Activated CD4-positive, CD25-positive, alpha-beta regulatory T cell treated with anti-CD3 and anti-CD28 coated beads, Interleukin-2, amount 50 U/mL, for 24 hours (primary cell): ENCODE data around the gene SLC22A12.
"Not testable (repeated sequence)": the region's sequence is repeated elsewhere in the genome, so short reads cannot be mapped to it uniquely, and the experiment has no call there.

Source experiments
- ATAC-seq, 2 donors: fragments of 150-1000 bp; cut with Tn5 transposase; one replicate each; pipeline ENCODE4 v1.10.0; 2021; ENCODE audit warnings: mild to moderate bottlenecking in 1 of 2, moderate library complexity in 1 of 2

Gene SLC22A12

DNA sequence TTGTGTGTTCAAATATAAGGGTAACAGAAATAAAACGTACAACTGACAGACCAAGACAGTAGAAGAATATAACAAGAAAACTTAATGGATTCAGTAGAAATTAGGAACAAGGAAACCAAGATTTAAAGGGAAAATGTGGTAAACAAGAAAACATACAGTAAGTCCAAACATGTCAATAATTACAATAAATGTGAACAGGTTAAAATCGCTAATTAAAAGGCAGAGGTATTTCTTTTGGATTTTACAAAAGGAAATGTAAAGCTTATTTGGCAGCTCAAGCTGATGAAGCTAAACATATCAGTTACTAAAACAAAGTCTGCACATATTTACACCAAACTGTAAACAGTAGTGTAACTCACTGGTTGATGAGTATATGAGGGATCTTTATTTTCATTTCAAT lies 2.3 kb upstream of the SLC22A12 start:
- ATAC-seq = no peak

DNA sequence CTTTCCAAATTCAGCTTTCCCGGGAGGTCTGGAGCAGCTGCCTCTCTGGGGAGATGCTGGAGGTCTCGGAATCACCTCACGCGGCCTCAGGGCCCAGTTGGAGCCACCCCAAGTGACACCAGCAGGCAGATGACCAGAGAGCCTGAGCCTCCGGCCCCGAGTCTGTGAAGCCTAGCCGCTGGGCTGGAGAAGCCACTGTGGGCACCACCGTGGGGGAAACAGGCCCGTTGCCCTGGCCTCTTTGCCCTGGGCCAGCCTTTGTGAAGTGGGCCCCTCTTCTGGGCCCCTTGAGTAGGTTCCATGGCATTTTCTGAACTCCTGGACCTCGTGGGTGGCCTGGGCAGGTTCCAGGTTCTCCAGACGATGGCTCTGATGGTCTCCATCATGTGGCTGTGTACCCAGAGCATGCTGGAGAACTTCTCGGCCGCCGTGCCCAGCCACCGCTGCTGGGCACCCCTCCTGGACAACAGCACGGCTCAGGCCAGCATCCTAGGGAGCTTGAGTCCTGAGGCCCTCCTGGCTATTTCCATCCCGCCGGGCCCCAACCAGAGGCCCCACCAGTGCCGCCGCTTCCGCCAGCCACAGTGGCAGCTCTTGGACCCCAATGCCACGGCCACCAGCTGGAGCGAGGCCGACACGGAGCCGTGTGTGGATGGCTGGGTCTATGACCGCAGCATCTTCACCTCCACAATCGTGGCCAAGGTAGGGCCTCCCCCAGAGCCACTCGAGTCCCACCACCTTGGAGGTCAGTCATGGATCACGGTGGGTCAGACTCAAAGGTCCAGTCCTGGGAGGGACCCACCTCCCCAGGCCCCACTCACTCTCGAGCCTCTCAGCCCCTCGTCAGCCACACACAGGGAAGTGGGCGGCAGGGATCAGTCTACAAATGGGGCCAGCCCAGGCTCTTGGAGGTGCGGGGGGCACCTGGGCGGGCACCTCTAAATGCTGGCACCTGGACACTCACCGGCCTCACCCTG lies 525 bp downstream of the SLC22A12 start:
- no peak for ATAC-seq

DNA sequence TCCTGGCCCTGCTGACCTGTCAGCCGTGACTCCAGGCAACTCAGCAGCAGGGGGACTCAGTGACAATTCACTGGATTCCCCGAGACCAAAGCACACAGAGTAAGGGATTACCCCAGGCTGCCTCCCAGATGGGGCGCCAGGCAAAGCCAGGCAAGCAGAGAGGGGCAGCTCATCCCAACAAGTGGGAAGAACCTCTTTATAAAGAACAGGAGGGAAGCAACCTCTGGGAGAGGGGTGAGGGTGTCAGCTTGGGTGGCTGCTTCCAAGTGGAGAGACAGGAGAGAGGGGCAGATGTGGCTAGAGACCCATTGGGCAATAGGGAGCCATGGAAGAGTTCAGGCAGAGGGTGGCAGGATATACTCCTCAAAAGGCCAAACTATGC lies 1.2 kb downstream of the SLC22A12 start:
- no peak for ATAC-seq

DNA sequence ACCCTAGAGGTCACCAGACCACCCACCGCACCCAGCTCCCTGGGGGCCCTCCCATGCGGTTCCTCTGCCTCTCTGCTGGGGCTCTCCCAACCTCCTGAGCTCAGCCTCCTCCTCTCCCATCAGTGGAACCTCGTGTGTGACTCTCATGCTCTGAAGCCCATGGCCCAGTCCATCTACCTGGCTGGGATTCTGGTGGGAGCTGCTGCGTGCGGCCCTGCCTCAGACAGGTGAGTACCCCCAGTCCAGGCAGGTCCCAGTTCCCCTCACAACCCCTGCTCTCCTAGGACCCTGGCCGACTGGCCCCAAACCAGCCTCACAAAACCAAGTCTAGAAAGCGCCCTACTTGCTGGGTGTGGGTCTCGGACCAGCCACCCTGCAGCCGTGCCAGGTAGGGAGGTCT lies 1.6 kb downstream of the SLC22A12 start:
- no peak for ATAC-seq

DNA sequence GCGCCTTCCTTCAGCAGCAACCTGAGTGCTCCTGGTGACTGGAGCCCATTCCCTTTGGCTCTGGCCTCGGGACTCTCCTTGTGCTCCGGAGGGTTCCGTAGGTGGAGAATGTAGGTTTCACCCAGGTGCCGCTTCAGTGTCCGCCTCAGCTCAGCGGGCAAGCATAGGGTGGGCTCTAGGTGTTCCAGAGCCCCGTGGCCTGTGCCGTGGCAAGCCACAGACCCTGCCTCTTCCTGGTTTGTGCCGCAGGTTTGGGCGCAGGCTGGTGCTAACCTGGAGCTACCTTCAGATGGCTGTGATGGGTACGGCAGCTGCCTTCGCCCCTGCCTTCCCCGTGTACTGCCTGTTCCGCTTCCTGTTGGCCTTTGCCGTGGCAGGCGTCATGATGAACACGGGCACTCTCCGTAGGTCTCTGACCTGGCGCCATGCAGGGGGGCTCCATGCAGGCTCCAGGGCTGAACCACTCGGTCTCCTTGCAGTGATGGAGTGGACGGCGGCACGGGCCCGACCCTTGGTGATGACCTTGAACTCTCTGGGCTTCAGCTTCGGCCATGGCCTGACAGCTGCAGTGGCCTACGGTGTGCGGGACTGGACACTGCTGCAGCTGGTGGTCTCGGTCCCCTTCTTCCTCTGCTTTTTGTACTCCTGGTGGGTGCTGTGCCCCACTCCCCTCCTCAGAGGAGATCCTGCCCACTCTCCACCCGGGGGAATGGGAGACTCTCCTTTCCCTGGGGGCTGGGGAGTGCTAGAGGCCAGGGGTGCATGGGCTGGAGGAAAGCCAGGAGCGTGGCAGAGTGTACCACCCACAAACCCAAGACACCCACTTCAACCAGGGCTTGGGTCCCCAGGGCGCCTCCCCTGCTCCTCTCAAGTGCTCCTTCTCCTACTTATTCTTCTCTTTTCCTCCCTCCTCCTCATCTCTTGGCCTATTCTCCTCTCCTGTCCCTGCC lies 2.4 kb downstream of the SLC22A12 start:
- ATAC-seq = no peak

DNA sequence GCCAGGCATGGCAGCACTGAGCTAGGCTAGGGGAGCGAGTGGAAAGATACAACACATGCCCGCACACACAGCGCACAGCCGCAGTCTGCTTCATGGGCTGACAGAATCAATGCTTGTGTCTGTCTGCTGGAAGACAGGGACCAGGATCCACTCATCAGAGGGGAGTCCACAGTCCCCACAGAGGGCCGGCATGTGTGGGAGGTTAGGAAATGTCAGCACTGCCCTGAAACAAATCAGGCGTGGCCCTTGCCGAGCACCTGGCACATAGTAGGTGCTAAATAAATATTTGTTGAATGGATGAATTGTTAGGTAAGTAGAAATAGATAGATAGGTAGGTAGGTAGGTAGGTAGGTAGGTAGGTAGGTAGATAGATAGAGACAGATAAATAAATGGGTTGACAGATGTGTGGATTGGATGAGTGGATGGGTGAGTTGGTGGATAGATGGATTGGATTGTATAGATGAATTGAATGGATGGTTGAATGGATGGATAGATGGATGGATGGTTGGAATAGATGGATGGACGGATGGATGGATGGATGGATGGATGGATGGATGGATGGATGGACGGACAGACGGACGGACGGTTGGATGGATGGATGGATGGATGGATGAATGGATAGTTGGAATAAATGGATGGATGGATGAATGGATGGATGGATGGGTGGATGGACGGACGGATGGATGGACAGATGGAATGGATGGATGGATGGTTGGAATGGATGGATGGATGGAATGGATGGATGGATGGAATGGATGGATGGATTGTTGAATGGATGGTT lies 3.3 kb downstream of the SLC22A12 start:
- ATAC-seq = no peak

DNA sequence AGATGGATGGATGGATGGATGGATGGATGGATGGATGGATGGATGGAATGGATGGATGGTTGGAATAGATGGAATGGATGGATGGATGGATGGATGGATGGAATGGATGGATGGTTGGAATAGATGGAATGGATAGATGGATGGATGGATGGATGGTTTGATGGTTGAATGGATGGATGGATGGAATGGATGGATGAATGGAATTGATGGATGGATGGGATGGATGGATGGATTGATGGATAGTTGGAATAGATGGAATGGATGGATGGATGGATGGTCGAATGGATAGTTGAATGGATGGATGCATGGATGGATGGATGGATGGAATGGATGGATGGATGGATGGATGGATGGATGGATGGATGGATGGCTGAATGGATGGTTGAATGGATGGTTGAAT lies 4.9 kb downstream of the SLC22A12 start:
- ATAC-seq = not testable (repeated sequence)

DNA sequence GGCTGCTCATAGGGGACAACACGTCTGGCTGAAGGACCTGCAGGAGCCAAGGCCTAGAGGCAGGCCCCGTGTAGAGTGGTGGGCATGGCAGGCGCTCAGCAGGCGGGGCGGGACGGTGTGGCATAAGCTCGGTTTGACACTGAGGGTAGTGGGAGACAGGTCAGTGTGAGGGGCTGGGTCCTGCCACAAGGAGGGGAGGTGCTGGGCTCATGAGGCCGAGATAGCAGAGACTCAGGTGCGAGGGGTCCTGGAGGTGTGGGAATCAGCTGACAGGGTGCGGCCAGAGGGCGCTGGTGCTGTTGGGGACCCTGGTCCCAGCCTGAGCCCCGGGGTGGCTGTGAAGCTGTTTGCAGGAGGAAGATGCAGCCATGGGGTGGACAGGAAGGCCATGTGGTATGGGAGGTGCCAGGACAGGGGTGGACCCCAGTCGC lies 6.7 kb downstream of the SLC22A12 start:
- ATAC-seq = no peak

DNA sequence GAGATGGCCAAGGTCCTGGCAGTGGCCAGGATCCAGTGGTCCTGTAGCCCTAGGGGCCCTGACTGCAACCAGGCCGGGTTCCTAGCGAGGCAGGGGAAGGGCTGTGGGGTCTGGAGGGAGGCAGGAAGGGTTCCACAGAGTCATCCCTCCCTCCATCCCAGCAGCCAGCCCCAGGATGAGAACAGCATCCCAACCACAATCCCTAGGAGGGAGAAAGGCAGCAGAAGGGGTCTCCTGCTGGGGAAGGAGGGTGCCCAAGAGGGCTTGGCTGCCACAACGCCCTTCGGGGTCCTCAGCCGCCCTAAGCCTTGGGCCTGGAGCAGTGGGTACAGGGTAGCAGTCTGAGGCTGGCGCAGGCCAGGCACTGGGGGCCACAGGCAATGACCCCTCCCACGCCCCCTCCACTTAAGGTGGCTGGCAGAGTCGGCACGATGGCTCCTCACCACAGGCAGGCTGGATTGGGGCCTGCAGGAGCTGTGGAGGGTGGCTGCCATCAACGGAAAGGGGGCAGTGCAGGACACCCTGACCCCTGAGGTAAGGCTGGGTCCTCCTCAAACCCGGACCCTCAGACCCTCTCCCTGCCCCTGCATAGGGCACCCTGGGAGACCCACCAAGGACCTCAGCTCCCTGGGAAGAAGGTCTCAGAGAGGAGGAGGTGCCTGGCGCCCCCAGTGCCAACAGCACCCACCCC lies 7.2 kb downstream of the SLC22A12 start:
- no peak for ATAC-seq

DNA sequence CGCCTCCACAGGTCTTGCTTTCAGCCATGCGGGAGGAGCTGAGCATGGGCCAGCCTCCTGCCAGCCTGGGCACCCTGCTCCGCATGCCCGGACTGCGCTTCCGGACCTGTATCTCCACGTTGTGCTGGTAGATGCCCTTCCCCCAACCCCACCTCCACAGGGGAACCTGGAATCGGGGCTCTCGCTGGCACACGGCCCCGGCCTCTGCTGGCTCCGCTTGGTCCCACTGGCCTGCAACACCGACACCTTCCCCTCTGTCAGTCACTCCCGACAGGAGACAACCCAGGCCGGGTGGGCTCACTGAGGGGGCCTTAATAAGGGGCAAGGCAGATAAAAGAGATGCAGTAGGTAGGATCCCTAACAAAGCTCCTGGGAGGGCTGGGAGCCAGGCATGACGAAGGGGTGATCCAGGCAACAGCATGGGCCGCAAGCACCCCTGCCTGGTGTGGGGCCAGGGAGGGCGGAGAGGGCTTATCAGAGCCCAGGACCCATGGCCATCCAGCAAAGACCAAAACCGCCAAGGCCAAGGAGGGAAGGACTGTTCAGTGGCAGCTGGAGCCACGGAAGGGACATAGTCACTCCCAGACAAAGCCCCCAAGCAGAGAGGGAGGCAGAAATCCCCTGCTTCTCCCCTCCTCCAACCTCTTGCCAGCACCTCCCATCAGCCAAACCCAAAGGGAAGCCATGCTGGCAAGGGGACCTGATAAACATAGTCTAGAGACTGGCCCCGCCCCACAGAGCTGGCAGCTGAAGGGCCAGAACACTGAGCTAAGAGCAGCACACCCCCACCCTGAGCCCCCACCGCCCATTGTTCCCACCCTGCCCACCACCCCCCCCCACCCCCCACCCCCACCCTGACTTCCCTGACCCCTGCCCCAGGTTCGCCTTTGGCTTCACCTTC lies 8.0 kb downstream of the SLC22A12 start:
- no peak for ATAC-seq

DNA sequence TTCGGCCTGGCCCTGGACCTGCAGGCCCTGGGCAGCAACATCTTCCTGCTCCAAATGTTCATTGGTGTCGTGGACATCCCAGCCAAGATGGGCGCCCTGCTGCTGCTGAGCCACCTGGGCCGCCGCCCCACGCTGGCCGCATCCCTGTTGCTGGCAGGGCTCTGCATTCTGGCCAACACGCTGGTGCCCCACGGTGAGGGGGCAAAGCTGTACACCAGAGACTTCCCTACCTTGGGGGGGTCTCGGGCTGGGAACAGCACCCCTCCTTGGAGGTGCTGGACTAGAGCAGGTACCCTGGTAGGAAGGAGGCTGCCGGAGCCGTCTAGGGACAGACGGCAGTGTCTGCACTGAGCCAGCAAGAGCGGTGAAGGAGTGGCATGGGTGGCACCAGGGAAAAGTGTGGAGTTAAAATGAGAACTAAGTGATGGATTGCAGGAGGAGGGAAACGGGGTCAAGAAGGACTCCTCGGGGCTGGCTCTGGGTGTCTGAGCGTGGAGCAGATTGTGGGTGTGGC lies 8.7 kb downstream of the SLC22A12 start:
- ATAC-seq = no peak

DNA sequence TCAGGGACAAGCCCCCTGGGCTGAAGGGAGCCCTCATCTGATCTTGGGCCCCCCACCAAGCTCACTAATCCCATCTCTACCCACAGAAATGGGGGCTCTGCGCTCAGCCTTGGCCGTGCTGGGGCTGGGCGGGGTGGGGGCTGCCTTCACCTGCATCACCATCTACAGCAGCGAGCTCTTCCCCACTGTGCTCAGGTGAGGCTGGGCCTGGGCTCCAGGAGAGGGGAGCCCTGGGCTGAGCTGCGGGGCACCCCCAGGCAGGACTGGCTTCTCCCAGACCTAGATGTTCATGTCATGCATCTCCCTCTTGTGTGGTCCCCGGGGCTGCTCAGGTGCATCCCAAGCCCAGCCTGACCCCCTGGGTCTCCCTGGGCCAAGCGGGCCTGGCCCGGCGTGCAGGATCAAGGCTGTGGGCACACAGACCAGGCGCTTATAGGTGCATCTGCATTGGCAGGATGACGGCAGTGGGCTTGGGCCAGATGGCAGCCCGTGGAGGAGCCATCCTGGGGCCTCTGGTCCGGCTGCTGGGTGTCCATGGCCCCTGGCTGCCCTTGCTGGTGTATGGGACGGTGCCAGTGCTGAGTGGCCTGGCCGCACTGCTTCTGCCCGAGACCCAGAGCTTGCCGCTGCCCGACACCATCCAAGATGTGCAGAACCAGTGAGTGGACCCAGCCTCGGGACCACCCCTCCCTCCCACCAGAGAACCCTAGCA lies 9.4 kb downstream of the SLC22A12 start:
- no peak for ATAC-seq

DNA sequence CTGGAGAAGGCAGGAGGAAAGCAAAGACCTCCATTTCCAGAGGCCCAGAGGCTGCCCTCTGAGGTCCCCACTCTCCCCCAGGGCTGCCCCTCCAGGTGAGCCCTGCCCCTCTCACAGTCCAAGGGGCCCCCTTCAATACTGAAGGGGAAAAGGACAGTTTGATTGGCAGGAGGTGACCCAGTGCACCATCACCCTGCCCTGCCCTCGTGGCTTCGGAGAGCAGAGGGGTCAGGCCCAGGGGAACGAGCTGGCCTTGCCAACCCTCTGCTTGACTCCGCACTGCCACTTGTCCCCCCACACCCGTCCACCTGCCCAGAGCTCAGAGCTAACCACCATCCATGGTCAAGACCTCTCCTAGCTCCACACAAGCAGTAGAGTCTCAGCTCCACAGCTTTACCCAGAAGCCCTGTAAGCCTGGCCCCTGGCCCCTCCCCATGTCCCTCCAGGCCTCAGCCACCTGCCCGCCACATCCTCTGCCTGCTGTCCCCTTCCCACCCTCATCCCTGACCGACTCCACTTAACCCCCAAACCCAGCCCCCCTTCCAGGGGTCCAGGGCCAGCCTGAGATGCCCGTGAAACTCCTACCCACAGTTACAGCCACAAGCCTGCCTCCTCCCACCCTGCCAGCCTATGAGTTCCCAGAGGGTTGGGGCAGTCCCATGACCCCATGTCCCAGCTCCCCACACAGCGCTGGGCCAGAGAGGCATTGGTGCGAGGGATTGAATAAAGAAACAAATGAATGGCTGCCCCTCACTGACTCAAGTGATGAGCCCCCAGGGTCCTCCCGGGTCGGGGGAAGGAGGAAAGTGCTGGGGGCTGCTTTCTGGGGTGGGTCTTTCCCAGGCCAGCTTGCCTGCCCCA lies 10.8 kb downstream of the SLC22A12 start:
- ATAC-seq = no peak

DNA sequence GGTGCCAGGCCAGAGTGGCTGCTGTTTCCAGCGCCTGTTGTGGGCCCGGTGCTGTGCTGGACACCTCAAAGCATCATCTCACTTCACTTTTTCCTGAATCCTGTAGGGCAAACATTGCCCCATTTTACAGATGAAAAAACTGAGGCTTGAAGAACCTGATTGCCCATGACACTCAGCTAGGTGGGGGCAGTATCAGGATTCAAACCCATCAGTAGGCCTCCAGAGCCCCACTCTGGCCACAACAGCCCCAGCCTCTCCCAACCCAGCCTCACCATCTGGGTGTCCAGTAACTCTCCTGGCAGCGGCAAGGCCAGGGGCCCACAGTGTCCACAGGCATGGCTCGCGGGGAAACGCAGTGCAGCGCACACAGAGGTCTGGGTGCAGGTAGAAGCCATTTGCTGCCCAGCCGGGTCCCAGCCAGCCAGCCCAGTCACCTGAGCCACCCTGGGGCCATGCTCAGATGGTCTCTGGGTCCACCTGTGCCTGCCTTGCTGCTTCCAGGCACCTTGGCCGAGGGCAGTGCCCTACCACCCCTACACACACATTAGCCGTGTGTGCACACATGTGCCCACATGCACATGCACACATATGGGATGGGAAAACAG lies 11.5 kb downstream of the SLC22A12 start:
- ATAC-seq = no peak

DNA sequence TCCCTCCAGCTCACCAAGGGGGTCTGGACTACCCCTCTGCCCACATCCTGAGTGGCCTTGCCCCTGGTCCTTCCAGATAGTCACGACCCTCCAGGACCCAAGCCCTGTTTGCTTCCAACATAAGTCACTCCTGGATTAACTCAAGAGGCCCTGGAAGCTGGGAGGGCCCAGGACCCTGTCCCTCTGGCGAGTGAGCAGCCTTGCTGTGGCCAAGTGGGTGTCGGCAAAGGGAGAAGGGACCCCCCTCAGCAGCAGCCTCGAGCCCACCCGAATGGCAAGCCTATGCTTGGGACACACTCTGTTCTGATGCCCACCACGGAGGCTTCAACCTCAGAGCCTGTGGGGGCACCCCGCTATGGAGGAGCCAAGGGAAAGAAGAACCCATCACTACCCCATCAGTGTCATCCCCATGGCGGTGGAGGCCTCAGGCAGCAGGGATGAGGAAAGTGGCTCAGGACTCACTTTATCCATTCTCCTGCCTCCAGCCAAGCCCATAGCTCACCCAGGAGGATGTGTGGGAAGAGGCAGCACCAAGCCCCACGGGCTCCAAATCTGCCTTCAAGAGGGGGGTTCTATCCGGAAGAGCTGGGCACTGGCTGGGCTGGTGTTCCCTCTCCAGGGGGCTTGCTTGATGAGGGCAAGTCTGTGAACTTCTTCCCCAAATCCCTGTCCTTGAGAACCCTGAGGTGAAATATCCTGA lies 12.5 kb downstream of the SLC22A12 start:
- ATAC-seq = no peak

DNA sequence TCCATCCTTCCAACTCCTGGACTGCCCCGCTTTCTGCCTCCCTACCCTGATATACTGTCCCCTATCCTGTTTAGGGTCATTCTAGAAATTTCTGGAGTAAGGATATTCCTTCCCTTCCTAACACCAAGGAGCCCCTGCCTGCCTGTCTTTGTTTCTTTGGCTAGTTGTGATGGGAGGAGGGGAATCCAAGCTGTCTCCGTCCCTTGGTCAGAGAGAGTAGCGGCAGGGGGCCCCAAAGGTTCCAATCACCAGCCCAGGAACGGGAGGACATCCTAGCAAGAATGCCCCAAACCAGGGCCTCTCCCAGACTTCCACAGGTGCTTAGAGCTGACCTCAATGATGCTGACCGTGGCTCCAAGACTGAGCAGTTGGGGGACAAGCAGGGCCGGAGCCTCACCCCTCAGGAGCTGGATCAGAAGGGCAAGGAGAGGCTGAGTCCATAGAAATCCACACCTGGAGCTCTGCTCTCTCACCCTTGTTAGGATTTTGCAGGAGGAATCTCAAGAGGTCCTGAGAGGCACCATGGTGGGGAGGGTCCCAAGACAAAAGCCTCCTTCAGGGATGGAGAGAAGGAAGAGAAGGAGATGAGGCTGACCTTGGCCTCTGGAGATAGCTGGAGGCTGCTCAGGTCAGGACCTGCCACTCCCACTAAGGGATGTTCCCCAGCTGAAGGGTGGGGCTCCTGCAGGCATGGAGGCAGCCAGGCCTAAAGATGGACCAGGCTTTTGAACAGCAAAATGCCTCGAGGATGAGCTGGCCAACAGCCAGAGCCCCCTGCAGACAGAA lies 13.6 kb downstream of the SLC22A12 start:
- no peak for ATAC-seq

DNA sequence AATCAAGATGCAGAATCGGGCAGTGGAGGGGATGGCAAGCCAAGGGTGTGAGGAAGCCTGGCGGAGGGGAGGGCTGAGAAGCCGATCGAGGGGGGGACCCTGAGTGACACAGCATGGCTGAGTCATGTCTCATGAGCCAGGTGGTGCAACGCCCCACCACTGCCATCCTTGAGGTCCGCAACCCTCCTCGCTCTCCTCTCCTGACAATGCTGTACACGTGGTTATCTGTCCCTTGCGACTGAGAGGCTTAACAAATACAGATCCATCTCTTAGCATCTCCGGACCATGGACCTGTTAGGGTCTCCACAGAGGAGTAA lies 14.2 kb downstream of the SLC22A12 start:
- ATAC-seq = no peak
